Stimulated activated CD4-positive, alpha-beta T cell treated with anti-CD3 and anti-CD28 coated beads, Interleukin-4, amount 100 ng/mL, for 4 hours (primary cell): ENCODE results near the gene TSC1.
"Not testable (repeated sequence)": the region's sequence is repeated elsewhere in the genome, so short reads cannot be mapped to it uniquely, and the experiment has no call there.

Experiments used
- DNase-seq, 2 experiments: peaks; one replicate each; pipeline ENCODE4 v3.0.0-alpha.2; 2020

TSC1 gene

DNA sequence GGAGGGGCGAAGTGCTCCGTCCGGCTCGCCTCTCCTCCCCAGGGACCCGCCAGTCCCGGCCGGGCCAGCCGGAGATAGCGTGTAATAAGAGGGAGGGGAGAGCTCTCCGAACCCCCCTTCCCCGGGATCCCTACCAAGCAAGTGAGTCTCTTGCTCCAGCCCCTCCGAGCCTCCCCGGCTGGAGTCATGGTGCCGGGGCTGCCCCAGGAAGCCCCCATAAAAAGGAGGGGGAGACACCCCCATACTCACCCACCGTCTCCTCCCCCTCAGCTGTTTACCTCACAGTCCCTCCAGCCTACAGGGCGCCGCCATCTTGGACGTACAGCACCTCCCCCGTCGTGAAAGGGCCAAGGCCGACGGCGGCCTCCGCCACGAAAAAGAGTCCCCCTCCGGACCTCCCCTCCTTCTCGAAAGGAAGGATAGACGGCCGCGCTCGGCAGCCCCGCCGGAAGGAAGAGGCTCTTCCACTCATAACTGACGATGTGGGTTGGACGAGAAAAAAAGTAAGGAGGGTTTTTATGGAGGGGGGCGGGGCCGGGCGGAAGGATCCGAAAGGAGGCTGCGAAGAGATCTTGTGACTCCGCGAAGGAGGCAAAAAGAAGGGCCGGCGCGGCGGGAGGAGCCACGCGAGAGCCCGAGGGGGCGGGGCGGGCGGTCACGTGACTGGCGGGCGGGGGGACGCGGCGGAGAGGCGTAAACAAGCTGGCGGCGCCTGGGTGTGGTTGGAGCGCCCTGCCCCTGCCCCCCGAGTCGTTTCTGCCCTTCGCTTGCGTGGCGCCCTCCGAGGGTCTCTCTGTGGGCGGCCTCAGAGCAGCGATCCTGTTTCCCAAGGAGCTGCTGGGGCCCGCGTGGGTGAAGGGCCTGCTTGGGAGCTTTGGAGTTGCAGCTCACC lies at the start of gene TSC1:
Gene TSC1 (minus strand): TSS at position 323 of the 892 bp plus-strand sequence. CDS start 15,744 bp downstream, outside the sequence.
- DNase-seq, result peak; percentile 96 to 99

DNA sequence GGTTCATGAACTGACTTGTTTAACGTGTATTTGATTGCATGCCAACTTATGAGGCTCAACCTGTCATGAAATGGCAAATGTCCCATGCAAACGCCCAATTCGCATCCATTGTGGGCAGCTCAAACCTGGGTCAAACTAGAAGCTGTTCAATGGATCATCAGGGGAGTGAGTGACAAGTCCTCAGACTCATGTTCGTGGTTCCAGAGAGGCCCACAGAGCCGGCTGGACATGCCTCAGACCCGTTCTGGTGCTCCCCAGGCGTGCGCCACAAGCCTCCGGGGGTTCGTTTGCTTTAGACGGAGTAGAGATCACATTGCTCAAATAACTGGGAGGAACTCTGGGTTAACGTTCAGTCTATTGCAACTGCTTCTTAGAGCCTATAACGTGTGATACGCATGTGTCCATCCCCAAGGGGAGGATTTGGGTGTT lies 49.1 kb upstream of the TSC1 start:
- DNase-seq, result no peak

DNA sequence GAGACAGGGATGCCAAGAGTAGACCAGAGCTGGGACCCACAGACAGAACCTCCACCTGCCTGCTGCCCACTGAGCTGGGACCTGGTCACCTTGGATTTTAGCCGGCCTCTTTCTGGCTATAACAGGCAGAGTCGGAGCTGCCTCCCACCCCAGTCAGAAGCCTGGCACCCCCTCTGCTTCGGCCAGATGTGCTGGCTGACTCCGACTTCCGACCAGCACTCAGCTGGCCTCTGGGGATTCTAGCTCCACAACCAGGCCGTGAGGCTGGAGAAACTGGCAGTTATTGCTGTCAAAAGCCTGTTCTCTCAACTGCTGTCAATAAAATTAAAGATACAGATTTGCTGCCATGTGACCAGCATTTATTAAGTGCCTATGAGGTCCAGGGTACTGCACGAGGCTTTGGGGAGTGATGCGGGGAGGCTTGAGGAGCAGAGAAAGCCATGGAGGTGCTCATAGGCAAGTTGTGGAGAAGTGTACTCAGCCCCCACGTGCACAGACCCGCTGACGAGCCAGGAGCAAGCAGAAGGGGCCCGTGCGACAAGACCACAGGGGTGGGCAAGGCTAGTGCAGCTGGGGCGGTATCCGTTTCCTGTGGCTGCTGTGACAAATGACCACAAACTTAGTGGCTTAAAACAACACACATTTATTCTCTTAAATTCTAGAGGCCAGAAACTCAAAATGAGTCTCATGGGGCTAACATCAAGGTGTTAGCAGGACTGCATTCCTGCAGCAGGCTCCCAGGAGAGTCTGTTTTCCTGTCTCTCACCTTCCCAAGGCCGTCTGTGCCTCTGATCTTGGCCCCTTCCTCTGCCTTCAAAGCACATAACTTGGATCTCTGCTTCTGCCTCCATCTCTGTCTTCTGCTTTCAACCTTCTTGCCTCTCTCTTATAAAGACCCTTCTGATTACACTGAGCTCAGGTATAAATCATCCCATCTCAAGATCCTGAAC lies 47.2 kb upstream of the TSC1 start:
- no peak for DNase-seq

DNA sequence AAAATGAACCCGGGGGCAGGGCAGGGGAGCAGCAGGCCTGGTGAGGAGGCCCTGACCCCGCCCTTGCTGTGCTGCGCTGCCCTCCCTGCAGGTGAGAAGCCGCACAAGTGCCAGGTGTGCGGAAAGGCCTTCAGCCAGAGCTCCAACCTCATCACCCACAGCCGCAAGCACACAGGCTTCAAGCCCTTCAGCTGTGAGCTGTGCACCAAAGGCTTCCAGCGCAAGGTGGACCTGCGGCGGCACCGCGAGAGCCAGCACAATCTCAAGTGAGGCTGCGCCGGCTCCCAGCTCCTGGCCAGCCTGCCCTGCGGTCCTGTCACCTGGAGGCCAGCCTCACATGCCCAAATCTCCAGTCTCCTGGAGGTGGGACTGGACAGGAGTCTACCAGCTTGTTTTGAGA lies 46.4 kb upstream of the TSC1 start:
- DNase-seq, result no peak

DNA sequence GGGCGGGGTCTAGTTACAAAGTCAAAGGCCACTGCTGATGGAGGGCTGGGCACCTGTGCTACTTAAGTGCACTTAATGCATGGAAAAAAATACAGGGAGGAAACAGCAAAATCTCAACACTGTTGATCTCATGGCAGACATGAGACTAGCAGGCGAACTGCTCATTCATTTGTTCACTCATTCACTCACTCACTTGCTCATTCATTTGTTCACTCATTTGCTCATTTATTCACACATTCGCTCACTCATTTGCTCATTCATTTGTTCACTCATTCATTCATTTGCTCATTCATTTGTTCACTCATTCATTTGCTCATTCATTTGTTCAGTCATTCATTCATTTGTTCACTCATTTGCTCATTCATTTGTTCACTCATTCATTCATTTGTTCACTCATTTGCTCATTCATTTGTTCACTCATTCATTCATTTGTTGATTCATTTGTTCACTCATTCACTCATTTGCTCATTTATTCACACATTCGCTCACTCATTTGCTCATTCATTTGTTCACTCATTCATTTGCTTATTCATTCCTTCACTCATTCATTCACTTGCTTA lies 45.7 kb upstream of the TSC1 start:
- DNase-seq, result not testable (repeated sequence)

DNA sequence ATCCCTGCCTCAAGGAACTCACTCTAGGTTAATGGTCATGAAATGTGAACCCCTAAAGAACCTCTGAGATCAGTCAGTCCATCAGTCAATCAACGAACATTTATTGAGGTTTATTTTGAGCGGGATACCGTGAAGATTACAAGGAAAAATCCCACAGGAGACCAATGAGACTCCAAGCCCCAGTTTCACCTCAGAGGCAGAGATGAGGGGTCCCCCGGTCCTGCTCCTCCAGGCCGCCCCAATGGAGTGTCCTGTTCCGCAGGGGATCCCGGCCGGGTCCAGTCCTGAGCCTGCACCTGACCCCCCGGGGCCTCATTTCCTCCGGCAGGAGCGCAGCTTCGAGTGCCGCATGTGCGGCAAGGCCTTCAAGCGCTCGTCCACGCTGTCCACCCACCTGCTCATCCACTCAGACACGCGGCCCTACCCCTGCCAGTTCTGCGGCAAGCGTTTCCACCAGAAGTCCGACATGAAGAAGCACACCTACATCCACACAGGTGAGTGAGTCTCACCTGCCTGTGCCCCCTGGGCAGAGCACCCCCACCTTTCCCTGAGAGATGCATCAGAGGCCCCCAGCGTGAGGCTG lies 45.1 kb upstream of the TSC1 start:
- DNase-seq, result no peak

DNA sequence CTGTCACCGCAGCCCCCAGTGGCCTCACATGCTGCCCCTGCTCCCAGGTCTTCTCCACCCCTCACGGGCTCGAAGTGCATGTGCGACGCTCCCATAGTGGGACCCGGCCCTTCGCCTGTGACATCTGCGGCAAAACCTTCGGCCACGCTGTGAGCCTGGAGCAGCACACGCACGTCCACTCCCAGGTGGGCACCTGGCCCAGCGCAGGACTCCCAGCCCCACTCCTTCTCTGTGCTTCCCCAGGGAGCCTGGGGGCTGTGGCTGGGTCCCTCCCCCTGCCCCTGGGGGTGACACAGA lies 44.5 kb upstream of the TSC1 start:
- no peak for DNase-seq

DNA sequence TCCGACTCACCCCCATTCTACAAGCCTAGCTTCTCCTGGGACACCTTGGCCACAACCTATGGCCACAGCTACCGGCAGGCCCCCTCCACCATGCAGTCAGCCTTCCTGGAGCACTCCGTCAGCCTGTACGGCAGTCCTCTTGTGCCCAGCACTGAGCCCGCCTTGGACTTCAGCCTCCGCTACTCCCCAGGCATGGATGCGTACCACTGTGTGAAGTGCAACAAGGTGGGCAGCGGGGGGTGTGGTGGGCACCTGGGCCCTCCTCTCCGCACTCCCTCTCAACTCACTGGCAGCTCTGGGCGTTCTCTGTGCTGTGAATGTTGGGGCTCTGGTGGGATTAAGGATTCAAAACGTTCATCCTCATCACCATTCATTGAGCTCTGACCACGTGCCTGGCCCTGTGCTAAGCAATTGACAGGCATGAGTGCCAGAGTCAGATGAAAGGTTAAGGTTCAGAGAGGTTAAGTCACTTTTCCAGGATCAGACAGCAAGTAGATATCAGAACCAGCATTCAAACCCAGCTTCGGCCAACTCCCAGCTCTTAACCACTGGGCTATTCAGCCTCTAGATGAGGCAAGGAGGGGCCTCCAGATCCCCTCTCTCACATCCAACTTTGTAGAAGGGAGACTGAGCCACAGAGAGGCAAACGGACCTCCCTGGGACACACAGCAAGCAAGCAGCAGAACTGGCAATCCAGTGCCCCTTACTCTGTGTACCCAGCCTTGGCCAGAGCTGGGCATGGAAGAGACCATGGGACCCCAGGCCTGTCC lies 44.0 kb upstream of the TSC1 start:
- DNase-seq, result no peak

DNA sequence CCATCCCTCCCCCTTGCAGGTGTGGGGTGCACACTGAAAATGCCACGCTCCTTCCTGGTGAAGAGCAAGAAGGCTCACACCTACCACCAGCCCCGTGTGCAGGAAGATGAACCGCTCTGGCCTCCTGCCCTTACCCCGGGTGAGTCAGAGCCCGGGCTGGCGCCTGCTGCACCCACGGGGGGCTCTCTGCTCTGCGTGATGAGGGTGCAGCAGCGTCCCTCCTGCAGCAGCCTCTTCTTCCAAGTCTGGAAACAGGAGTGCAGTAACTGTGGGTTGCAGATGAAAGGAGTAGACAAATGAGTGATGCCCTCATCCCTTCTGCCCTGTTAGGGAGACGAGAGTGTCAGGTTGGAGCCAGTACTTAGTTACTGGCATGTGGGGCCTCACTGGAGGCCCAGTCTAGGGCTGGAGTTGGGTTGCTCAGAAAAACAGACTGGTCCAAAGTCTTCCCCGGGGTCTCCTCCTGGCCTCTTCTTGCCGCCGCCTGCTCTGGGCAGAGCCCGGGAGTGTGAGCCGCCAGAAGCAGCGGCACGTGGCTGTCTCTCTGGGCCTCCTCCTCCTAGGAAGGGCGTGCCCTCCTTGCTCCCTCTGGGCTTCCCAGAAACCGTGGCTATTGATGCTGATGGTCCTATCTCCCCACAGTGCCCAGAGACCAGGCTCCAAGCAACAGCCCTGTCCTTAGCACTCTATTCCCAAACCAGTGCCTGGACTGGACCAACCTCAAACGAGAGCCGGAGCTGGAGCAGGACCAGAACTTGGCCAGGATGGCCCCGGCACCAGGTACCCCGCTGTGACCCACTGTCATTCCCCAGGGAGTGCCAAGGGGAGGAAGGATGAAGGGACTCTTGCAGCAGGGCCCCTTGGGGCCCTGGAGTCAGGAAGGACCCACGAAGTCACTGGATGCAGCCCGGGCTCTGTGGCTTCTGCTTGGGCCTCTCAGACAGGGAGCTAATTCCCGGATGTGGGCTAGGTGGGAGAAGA lies 42.5 kb upstream of the TSC1 start:
- DNase-seq, result no peak

DNA sequence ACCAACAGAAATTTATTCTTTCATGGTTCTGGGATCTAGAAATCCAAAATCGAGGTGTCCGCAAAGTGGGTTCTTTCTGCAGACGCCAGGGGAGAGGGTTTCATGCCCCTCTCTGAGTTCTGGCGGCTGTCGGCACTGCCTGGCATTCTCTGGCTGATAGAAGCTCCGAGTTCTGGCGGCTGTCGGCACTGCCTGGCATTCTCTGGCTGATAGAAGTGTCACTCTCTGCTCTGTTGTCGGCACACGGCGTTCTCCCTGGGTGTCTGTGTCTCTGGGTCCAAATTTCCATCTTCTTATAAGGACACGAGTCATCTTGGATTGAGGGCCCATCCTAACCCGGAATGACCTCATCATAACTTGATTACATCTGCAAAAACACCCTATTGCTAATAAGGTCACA lies 41.7 kb upstream of the TSC1 start:
- DNase-seq, result no peak

DNA sequence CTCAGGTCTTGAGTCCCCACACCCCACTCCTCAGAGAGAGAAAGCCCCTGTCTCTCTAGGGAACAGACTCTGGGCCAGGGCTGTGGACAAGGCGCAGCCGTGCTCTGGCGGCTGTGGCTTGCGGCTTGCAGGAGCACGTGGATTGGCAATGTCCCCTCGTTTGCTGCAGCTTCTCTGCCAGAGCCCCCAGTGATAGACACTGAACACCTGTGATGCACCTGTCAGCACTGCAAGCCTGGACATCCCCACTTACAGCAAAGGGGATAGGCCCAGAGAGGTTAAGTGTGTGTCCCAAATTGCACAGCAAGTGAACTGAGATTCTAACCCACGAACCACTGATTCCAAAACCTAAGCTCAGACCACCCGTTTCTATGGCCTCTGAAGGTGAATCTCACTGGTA lies 41.1 kb upstream of the TSC1 start:
- DNase-seq, result no peak

DNA sequence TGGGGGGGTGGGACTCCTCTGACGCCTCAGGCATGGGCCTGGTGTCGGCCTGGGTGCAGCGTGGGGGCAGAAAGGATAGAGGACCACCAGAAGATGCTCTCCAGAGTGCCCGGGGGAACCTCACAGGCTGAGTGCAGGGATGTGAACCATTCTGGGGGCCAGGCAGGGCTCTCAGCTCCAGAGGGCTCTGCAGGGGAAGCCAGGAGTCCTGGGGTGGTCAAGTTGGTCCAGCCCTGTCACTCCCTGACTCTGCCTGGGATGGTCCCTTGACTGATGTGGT lies 40.6 kb upstream of the TSC1 start:
- no peak for DNase-seq

DNA sequence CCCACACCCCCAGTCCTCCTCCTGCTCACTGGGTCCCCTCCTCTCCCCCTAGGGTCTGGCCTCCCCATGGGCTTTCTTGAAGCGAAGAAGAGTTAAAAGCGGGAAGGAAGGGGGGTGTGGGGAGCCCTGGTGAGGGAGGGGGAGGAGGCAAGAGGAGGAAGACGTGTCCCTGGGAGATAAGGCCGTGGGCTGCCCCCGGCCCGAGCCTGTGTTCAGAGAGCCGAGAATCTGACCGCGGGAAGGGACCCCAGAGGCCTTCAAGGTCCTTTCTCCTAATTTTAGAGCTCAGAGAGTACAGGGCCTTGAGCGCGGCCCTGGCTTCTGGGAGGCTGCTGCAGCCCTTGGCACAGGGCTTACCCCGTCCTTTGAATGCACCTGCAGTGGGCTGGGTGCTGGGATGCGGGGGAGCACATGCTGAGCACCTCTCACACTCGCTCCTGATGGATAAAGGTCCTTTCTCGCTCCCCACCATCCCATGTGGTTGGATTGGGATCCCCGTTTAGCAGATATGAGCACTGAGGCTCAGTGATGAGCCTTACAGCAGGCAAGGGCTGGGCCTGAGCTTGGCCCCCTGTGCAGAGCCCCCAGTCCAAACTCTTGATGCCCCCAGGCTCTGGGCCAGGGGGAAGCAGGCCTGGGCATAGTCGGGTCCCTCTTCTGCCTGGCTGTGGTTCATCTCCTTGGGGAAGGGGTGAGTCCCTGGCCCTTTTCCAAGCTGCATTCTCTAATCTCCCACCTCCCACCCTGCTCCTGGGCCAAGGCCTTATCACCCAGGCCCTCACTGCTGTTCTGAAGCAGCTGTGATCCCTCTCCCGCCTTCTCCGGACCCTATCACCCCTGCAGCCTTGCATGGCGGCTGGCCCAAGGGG lies 40.0 kb upstream of the TSC1 start:
- DNase-seq, result no peak

DNA sequence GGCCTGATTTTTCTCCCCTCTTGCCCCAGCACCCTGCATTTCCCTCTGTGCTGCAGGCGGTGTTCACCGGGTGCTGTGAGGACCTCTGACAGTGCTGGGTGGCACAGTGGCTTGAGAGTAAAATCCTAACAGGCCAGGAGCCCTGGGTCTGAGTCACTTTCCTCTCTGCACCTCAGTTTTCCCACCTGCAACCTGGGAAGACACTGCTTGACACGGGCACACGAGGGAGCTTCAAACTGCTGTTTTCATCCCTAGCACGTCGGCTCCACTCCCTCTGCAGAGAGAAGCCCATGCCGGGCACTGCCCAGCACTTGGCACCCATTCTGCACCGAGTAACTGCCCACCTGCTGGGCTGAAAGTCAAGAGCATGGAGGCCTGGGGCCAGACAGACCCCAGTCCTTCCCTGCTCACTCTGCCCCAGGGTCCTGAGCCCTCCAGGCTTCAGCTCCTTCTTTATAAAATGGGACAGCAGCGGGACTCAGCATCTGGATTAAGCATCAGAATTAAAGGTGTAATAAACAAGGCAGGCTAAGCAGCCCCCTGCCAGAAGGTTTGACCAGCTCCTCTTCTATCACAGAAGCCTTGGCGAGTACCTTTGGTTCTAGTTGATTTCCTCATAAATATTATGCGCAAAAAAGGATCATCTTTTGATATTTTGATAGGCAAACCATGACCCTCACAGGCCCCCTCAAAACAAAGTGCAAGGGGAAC lies 39.2 kb upstream of the TSC1 start:
- DNase-seq, result no peak

DNA sequence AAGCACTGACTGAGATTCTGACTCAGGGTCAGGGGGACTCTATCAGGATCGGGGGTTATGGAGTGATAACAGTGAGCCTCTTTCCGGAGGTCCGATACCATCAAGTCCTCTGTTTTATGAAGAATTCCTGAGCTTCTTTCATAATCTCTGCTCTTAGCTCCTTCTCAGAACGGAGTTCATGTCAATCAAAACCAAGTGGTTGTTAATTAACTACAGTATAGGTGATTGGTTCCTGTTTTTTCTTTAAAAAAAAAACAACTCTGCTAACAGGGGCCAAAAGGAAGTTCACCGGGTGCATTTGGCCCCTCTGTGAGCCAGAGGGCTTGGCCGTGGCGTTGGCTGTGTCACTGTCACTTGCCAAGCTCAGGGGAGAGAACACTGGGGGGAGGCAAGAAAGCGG lies 38.0 kb upstream of the TSC1 start:
- no peak for DNase-seq

DNA sequence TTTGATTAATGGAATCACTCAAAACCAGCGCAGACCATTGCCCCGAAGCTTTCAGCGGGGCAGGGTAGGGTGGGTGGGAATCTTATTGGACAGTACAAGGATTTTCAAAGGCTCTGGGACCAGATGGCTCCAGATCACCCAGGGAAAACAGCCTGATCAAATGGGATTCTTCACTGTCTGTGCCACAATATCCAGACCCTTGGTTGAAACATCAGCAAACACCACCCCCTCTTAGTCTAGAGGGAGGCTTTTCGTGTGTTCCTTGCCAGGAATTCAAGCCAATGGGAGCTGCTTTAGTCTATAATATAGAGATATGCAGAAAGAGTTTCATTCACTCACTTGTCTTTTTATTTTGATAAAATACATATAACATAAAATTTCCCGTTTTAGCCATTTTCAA lies 35.7 kb upstream of the TSC1 start:
- DNase-seq, result no peak

DNA sequence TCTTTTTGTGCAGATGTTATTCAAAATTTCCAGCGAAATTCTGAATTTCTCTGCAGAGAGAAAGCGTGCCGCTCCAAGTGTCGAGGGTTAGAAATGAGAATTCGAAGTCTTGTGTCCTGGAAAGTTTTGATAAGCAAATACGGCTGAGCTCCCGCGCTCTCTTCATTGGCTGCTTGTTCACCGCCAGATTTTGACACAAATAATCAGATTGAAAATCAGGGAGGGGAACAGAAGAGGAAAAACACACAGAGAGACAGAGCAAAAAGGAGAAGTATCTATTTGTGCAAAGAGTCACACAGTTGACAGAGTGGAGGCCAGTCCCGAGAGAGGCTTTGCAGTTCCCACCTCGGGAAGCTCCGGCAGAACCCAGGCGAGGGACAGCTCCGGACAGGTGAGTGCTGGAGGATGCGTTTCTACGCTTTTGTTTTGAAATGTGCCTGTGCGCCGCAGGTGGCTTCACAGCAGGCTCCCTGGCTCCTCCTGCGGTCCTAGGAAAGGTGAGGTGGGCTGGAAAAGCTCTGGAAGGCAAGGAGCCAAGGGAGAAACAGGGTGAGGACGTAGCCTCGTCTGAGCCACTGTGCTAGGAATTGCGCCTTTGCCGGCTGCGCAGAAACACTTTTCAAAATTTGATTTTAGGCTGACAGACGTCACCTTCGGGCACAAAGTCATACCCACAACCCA lies 34.2 kb upstream of the TSC1 start, which contains the start of gene GFI1B:
Gene GFI1B (plus strand): TSS at position 244 of the 681 bp plus-strand sequence. CDS start 7,985 bp downstream, outside the sequence.
- no peak for DNase-seq

DNA sequence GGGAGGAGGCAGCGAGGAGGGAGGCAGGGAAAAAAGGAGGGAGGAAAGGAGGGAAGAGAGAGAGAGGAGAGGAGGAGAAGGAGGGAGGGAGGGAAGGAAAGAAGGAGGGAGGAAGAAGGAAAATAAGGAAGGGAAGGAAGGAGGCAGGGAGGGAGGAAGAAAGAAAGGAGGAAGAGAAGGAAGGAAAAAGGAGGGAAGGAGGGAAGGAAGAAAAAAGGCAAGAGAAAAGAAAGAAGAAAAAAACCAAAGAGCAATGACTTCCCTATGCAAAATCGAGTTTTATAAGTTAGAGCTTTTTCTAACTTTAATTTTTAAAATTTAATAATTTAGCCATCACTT lies 33.7 kb upstream of the TSC1 start:
- DNase-seq, result no peak

DNA sequence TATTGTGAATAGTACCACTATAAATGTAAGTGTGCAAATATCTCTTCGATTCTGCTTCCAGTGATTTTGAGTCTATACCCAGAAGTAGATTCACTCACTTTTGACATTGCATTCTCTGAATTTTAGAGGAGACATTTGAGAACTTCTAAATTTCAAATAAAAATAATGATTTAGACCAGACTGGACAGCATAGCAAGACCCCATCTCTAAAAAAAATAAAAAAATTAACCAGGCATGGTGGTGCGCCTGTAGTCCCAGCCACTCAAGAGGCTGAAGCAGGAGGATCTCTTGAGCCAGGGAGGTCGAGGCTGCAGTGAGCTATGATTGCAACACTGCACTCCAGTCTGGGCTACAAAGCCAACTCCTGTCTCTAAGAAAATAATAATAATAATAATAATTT lies 32.2 kb upstream of the TSC1 start:
- DNase-seq, result no peak
